MCF 10A (cell line): ENCODE data around the gene PPIH. TPM values are rescaled to one million over a fixed set of nuclear protein-coding genes. Genes with fewer than 3 reads are reported as not detected.
"Not testable (repeated sequence)": the region's sequence is repeated elsewhere in the genome, so short reads cannot be mapped to it uniquely, and the experiment has no call there.

Source experiments
- BruUV-seq: library from RNA; stranded (reverse); fragments of 400-500 nt; replicated peaks from 2 replicates; lab custom pipeline; 2021; lab: Mats Ljungman, UMichigan
- CTCF ChIA-PET: fragments of 300-600 bp; sonication (Branson Sonifier 250); formaldehyde crosslinking; extraction: SDS; loops from one replicate; lab custom pipeline; 2021; ENCODE audit warnings: antibody characterized with exemption, inconsistent platforms; lab: Yijun Ruan, JAX
- POLR2A ChIA-PET: fragments of 300-600, 350-650 bp; sonication (Branson Sonifier 250); formaldehyde crosslinking; extraction: SDS; loops from one replicate; lab custom pipeline; 2020; ENCODE audit warnings: antibody characterized with exemption, inconsistent platforms; lab: Yijun Ruan, JAX
- DNase-seq: peaks from one replicate; pipeline ENCODE4 v3.0.0-alpha.2; 2018; ENCODE audit not compliant: unreplicated experiment
- H3K27ac Mint-ChIP-seq: one replicate; pipeline ENCODE4 v1.8.0; 2022; ENCODE audit warnings: mild to moderate bottlenecking, low read depth, mixed read lengths; ENCODE audit not compliant: unreplicated experiment
- H3K27me3 Mint-ChIP-seq: one replicate; pipeline ENCODE4 v1.8.0; 2022; ENCODE audit warnings: mixed read lengths; ENCODE audit not compliant: insufficient read depth, unreplicated experiment
- H3K36me3 Mint-ChIP-seq: one replicate; pipeline ENCODE4 v1.8.0; 2022; ENCODE audit warnings: mild to moderate bottlenecking, moderate library complexity, mixed read lengths; ENCODE audit not compliant: insufficient read depth, unreplicated experiment
- H3K4me1 Mint-ChIP-seq: one replicate; pipeline ENCODE4 v1.8.0; 2022; ENCODE audit warnings: mixed read lengths; ENCODE audit not compliant: insufficient read depth, unreplicated experiment
- H3K4me3 Mint-ChIP-seq: one replicate; pipeline ENCODE4 v1.8.0; 2022; ENCODE audit warnings: mild to moderate bottlenecking, moderate library complexity, mixed read lengths; ENCODE audit not compliant: unreplicated experiment
- H3K9me3 Mint-ChIP-seq: one replicate; pipeline ENCODE4 v1.8.0; 2022; ENCODE audit warnings: mixed read lengths; ENCODE audit not compliant: unreplicated experiment
- CTCF ChIP-seq: fragments of 200-600 bp; IDR thresholded peaks from one replicate; pipeline ENCODE4 v1.8.0; 2022; ENCODE audit warnings: antibody characterized with exemption, mild to moderate bottlenecking; ENCODE audit not compliant: unreplicated experiment
- intact Hi-C: fragments of 100-400 bp; cut with micrococcal nuclease; formaldehyde crosslinking; loops from 2 replicates; pipeline ENCODE4 v1.14.1; 2022
- total RNA-seq: library from RNA; stranded (reverse); gene quantifications from 2 replicates; pipeline ENCODE4 v1.2.3, GENCODE V29; 2022

PPIH gene
- total RNA-seq, 1 experiment from 2014 or later, result 55.9 TPM

DNA sequence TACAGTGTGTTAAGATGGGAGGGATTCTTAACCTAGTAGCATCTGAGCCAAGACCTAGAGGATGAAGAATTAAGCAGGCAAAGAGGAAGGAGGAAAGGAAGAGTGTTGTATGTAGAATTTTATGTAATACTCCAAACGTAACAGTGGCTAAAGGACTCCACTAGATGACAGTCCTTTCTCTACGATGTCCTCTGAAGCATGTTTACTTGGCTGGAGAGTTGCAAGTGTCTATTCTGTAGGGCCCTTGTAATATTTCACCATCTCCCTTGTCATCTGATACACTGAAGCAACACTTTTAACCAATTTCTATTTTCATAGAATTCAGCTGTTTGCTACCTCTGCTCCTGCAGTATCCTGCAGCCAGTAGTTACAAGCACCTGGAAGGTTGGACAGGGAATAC, 21.8 kb downstream of the PPIH start:
- Mint-ChIP-seq H3K4me3 (peak overlapping the region; percentile 89), H3K36me3 (peaks cover 45% of the 10 kb centered on the region), H3K9me3 (no peaks in the 10 kb centered on the region), H3K4me1 (peaks cover 30% of the 10 kb centered on the region), H3K27ac (peak overlapping the region; percentile 98), H3K27me3 (no peaks in the 10 kb centered on the region)
- BruUV-seq, result no TSS peak
- no peak for DNase-seq
- intact Hi-C loops, result loop anchor here (10.0 kb wide), 1 partner anchor 1185 kb away; no protein-coding TSS in a partner anchor
- TF ChIP-seq CTCF, result no peak
- ChIA-PET POLR2A (interaction anchor here (0.6 to 6.8 kb wide), 13 partner anchors 9 to 606 kb away, joined by 3 to 104 read pairs (median 5); partner anchors contain the start of genes C1orf210, C1orf50, P3H1 and PPIH), CTCF (interaction anchor here (0.9 to 1.3 kb wide), 4 partner anchors 11 to 86 kb away, joined by 3 to 6 read pairs (median 4); partner anchors contain the start of genes C1orf50 and P3H1)

DNA sequence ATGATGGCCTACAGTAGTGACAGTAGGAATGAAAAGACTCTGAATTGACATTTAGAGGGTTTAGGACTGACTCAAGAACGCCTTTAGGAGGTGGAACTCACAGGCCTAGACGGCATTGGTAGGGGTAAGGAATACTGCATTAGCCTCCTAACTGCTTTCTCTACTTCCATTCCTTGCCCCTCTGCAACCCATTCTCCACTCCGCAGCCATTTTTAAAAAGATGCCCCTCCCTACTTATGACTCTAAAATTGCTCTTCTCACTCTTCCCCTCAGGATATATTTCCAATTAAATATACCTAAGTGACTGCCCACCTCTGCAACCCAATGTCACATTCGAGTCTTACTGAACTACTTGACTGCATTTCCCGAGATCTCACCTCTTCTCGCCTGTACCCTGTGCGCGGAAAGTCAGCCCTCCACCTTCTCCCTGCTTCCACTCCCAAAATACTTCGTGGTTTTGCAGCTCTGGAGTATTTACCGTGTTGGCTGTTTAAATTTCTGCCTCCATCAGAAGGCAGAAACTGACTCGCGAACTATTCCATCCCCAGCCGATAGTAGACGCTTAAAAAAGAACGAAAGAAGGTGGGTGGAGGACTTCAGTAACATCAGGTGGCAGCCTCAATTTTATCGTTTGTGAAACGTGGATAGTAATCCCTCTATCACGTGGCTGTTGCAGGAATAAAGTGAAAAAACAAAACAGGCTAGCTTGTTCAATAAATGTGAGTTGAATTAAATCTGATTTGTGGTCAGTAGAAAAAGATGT, 22.9 kb downstream of the PPIH start:
- POLR2A ChIA-PET, result interaction anchor here (0.5 to 6.8 kb wide), 23 partner anchors 8 to 1794 kb away, joined by 3 to 104 read pairs (median 7); partner anchors contain the start of genes C1orf50, P3H1, PPIH and ZNF691
- Mint-ChIP-seq H3K4me3 (peak overlapping the region; percentile 89), H3K36me3 (peaks cover 45% of the 10 kb centered on the region), H3K27ac (peak overlapping the region; percentile 98), H3K27me3 (no peaks in the 10 kb centered on the region), H3K9me3 (no peaks in the 10 kb centered on the region), H3K4me1 (peaks cover 36% of the 10 kb centered on the region)
- DNase-seq, result peak; percentile 34
- CTCF ChIA-PET, result interaction anchor here (0.5 to 1.9 kb wide), 2 partner anchors 10 to 56 kb away, joined by 3 to 7 read pairs; no protein-coding TSS in a partner anchor
- BruUV-seq, result TSS peak; percentile 91
- intact Hi-C loops, result loop anchor here (1.0 to 10.0 kb wide), 2 partner anchors 218 to 1186 kb away; partner anchors contain the start of gene CCDC30
- TF ChIP-seq CTCF, result no peak

DNA sequence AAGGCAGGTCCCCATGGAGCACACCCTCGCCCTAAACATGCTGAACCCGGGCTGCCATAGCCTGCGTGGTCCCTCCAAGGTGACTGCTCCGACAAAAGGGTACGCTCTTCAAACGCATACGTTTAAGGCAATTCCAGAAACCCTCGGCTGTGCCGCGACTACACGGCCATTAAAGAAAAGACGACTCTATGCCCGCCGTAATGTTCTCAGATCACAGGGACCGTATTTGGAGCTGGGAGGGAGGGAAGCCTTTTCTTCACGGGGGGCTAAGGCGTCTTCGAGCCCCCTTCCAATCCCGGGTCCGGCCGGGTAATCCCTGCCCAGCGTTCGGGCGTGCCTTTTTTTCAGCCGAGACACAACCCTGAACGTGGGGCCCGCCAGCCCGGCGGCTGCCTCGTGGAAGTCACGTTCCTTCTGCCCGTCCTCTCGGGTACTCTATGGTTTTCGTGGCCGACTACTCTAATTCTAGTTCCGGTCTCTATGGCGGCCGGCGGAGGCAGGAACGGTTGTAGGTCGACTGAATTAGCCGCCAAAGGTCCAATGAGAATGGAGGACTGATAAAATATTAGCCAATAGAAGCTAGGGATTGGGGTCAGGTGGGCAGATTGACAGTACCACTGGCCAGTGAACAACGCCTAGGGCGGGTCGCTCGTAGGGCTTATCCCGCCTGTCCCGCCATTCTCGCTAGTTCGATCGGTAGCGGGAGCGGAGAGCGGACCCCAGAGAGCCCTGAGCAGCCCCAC, 23.7 kb downstream of the PPIH start, which contains the start of gene YBX1:
Gene YBX1 (plus strand): TSS at position 678 of the 743 bp plus-strand sequence. CDS start 148 bp downstream, outside the sequence.
- H3K4me1 Mint-ChIP-seq, result peaks cover 36% of the 10 kb centered on the region
- no peak for TF ChIP-seq CTCF
- H3K27ac Mint-ChIP-seq, result peak within 1 kb of the TSS; percentile 98
- peak within 1 kb of the TSS; percentile 89 for H3K4me3 Mint-ChIP-seq
- H3K36me3 Mint-ChIP-seq, result peaks cover 44% of the 10 kb centered on the region
- H3K9me3 Mint-ChIP-seq, result no peaks in the 10 kb centered on the region
- intact Hi-C loops, result loop anchor here (1.0 to 10.0 kb wide), 3 partner anchors 23 to 1187 kb away; partner anchors contain the start of genes CCDC30 and PPIH
- DNase-seq, result peak; percentile 99
- no peaks in the 10 kb centered on the region for H3K27me3 Mint-ChIP-seq
- POLR2A ChIA-PET, result interaction anchor here (0.5 to 6.8 kb wide), 45 partner anchors 9 to 1793 kb away, joined by 3 to 104 read pairs (median 4); partner anchors contain the start of genes C1orf50, CLDN19, EDN2 and ERMAP
- CTCF ChIA-PET, result interaction anchor here (0.6 to 1.9 kb wide), 3 partner anchors 9 to 1949 kb away, joined by 3 to 7 read pairs (median 3); no protein-coding TSS in a partner anchor
- BruUV-seq, result no TSS peak

DNA sequence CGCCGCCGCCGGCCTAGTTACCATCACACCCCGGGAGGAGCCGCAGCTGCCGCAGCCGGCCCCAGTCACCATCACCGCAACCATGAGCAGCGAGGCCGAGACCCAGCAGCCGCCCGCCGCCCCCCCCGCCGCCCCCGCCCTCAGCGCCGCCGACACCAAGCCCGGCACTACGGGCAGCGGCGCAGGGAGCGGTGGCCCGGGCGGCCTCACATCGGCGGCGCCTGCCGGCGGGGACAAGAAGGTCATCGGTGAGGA, 24.2 kb downstream of the PPIH start:
- CTCF ChIA-PET, result interaction anchor here (0.9 to 2.4 kb wide), 3 partner anchors 9 to 75 kb away, joined by 3 to 7 read pairs (median 7); no protein-coding TSS in a partner anchor
- POLR2A ChIA-PET, result interaction anchor here (0.6 to 6.8 kb wide), 31 partner anchors 9 to 1367 kb away, joined by 3 to 104 read pairs (median 5); partner anchors contain the start of genes C1orf50, CLDN19, ERMAP and P3H1
- H3K27me3 Mint-ChIP-seq, DNase-seq, H3K9me3 Mint-ChIP-seq, BruUV-seq: not testable (repeated sequence)
- peaks cover 48% of the 10 kb centered on the region for H3K36me3 Mint-ChIP-seq
- peak overlapping the region; percentile 89 for H3K4me3 Mint-ChIP-seq
- H3K27ac Mint-ChIP-seq, result peak overlapping the region; percentile 98
- H3K4me1 Mint-ChIP-seq, result peaks cover 36% of the 10 kb centered on the region
- intact Hi-C loops, result loop anchor here (2.0 to 10.0 kb wide), 2 partner anchors 24 to 1188 kb away; partner anchors contain the start of gene PPIH
